Fibroblast of mammary gland (primary cell): Measurements from ENCODE around the gene RNF31.

ENCODE experiments used
- DNase-seq: peaks from one replicate; pipeline ENCODE4 v3.0.0-alpha.2; 2010; ENCODE audit warnings: low read depth
- H3K4me3 ChIP-seq: 2 replicates; pipeline ENCODE4 v1.5.1; 2011; ENCODE audit warnings: low read depth, mild to moderate bottlenecking, low read length, moderate library complexity; ENCODE audit not compliant: control insufficient read depth
- TF ChIP-seq, protein P1 (sequence below): conservative IDR thresholded peaks from 2 replicates; pipeline ENCODE4 v1.5.1; 2011; ENCODE audit warnings: low read depth, low read length, inconsistent platforms; ENCODE audit not compliant: control insufficient read depth, insufficient read depth

Gene RNF31

DNA sequence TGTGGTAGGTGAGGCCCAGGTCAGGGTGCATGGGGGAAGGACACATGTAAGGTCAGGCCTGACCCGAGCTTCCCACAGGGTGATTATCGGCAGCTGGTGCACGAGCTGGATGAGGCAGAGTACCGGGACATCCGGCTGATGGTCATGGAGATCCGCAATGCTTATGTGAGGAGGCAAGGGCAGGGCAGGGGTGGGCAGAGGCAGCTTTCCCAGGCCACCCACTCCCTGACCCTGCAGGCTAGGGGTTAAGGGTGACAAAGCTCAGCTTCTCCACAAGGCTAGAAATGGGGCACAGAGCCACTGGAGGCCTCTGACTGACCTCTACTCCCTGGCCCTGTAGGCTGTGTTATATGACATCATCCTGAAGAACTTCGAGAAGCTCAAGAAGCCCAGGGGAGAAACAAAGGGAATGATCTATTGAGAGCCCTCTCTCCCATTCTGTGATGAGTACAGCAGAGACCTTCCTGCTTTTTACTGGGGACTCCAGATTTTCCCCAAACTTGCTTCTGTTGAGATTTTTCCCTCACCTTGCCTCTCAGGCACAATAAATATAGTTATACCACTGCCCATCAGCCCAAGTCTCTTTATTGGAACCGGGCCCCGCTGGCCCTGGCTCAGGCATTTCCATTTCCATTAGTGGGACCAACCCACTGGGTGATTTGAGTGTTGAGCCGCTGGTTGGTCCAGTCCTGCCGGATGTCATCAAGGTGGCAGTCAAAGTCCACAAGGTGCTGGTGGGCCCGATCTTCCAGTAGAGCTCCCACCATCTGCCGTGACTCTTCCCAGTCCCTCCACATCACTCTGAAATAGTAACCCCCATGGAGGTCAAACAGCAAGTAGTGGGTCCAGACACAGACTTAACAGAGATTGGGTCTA lies 8.7 kb upstream of the RNF31 start:
- DNase-seq = no peak
- no peak overlapping the region for H3K4me3 ChIP-seq
- TF ChIP-seq, protein P1, sequence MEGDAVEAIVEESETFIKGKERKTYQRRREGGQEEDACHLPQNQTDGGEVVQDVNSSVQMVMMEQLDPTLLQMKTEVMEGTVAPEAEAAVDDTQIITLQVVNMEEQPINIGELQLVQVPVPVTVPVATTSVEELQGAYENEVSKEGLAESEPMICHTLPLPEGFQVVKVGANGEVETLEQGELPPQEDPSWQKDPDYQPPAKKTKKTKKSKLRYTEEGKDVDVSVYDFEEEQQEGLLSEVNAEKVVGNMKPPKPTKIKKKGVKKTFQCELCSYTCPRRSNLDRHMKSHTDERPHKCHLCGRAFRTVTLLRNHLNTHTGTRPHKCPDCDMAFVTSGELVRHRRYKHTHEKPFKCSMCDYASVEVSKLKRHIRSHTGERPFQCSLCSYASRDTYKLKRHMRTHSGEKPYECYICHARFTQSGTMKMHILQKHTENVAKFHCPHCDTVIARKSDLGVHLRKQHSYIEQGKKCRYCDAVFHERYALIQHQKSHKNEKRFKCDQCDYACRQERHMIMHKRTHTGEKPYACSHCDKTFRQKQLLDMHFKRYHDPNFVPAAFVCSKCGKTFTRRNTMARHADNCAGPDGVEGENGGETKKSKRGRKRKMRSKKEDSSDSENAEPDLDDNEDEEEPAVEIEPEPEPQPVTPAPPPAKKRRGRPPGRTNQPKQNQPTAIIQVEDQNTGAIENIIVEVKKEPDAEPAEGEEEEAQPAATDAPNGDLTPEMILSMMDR = no peak

DNA sequence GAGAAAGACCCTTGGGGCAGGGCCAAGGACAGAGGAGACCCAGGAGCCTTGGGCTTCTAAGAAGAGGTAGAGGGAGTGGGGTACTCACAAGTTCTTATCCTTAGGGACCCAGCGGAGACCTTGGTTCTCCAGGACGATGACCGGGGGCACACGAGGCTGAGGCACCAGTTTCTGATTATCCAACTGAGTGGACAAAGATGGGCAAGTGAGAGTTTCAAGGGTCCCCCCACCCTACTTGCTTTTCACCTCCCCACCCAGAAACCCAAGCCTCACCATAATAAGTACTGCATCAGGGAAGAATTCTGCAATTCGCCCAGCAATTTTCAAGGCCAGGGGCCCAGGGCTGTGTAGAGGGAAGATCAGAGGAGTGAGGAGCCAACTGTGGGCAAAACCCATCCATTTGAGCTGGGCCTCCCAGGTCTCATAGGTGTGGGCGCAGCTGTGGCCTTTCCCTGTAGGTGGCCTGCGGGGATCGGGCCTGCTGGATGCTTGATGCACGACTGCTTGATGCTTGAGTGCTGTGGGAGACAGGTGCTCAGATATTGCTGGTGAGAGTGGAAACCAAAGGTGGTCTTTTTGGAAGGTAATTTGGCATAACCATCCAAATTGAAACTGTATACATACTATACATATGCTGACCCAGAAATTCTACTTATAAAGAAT lies 7.9 kb upstream of the RNF31 start:
- no peak overlapping the region for H3K4me3 ChIP-seq
- DNase-seq = no peak
- TF ChIP-seq, protein P1 = no peak

DNA sequence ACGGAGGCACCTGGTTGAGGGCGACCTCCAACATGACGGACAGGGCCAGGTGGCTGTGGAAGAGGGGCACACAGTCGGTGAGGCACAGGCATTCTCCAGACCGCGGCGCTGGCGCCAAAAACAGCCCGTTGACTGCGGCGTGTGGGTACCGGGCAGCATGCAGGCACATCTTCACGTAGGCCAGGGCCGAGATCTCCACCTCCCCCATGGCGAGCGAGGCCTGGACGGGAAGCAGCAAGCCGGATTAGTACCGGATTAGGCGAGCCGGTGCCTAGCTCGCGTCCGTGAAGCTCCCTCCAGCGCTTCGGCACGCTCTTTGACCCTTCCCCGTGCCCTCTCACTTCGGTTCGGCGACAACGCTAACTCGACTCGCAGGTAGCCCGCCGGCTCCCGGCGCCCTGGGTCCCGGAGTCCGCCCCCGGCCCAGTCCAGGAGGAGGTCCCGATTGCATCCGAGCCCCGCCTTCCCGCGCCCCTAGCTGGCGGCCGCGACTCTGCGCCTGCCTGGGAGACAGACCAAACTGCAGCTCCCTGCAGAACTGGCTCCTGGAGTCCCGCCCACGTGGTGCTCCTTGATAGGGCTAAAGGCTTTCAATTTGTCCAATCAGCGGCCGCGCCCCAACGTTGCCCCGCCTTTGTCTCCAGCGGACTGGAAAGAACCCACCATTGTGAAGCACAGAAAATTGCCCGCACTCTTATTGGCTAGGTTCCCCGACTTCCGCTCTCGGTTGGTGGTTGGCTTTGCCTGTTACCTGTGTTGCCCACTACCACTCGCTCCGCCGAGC lies 6.0 kb upstream of the RNF31 start, which contains the start of gene EMC9:
EMC9 (minus strand) TSS at position 495 of the 784 bp plus-strand sequence; CDS start at position 208, 287 bp downstream.
- peak within 1 kb of the TSS; percentile 86 for H3K4me3 ChIP-seq
- peak; percentile 98 for DNase-seq
- TF ChIP-seq, protein P1 = peak; percentile 32

DNA sequence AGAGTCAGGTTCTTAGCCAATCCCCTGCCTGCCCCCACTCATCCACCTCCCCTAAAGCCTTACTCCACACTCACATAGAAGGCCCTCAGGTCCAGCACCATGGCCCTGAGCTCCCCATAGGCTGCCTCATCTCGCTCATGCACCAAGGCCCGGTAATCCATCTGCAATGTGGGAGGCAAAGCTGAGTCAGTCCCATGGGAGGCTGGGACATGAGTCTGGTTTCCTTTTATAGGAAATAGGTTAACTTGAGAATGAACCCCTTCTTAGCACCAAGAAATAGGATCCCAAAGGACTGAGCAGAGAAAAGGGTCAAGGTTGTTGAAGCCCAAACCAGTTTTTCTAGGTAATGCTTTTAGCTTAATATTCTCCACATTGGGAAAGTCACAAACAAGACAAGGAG lies 3.8 kb upstream of the RNF31 start:
- peak; percentile 83 for DNase-seq
- TF ChIP-seq, protein P1 = no peak
- H3K4me3 ChIP-seq = no peak overlapping the region

DNA sequence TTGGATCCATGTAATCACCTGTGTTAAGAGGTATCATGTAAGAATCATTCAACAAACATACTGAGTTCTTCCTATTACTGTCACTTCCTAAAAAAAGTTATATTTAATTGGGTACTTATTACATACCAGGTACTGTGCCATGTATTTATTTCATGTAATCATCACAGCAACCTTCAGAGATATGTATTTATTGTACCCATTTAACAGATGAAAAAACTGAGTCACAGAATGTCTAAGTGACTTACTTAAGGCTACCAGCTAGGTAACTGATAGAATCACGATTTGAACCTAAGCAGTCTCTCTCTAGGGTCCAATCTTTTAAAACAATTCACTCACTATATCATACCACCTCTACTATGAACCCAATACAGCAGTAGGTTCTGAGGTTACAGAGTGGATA lies 2.8 kb upstream of the RNF31 start:
- no peak overlapping the region for H3K4me3 ChIP-seq
- DNase-seq = no peak
- TF ChIP-seq, protein P1 = no peak

DNA sequence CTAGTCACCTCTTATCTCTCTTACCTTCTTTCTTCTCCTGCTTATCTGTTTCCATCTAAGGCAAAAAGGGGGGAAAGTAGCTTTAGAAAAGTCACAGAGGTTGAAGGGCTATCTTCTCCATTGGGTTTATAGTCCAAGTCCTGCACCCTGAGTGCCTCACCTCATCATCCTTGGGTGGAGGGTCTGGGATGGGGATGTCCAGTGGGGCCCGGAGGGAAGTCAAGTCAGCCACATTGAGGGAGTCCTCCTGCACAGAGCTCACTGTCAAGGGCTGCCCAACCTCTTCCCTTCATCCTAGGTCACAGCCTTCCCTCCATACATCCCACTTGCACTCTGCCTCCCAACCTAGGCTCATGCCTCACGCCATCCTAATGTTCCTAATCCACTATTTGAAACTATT lies 2.1 kb upstream of the RNF31 start:
- TF ChIP-seq, protein P1 = no peak
- peak overlapping the region; percentile 73 for H3K4me3 ChIP-seq
- no peak for DNase-seq
